ENCODE results near the gene SAMMSON.

Gene SAMMSON

DNA sequence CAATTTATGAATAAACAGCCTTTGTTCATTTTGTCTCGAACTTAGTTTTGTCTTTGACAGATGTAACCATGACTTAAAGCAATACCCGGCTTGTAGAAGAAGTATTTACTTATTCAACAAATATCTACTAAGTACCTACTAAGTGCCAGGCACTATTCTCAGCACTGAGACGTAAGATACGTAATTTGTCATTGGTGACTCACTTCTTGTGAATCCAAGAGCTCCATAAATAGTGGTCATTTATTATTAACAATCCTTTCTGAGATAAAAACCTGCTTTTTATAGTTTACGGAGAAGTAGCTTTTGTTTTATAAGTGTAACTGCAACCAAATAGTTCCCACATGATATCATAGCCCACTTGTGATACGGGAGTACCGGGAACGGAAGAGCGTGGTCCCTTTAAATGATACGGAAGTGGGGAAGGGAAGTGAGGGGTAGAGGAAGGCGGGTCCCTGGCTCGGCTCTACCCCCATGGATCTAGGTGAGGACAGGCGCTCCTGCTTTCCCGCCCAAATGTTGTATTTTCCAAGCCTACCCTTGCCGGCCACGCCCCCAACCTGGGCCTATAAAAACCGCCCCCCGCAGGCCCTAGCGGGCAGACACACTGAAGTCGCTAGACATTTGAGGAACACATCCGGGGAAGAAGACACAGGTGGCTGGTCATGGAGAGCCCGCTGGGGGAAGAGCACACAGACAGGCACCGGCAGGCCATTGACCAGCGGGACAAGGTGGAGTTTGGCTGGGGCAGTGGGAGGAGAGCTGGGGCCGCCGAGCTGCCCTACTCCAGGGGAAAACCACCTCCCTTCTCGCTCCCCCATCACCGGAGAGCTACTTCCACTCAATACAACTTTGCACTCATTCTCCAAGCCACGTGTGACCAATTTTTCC lies at the start of gene SAMMSON:
Gene SAMMSON, plus strand, starts transcription at position 594 of the 888 bp plus-strand sequence.
- DNase-seq, result no peak

- DNase-seq, result no peak
These were observed 47.9 kb upstream of the SAMMSON start for GRCh38 chr3:69951616-69952015.

DNA sequence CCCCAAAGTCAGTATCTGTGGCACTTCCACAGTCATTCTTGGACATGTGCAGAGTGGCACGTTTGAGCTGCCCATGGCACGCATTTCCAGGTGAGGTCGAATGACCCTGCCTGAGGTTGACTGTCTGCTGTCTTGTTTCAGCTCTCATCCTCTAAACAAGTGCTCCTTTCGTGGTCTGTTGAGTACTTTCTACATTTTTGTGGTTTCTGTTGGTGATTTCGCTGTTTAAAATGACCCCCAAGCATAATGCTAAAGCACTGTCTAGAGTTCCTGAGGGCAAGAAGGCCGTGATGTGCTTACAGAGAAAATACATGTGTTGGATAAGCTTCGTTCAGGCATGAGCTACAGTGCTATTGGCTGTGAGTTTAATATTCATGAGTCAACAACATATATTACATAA lies 40.0 kb upstream of the SAMMSON start:
- DNase-seq, result no peak

DNA sequence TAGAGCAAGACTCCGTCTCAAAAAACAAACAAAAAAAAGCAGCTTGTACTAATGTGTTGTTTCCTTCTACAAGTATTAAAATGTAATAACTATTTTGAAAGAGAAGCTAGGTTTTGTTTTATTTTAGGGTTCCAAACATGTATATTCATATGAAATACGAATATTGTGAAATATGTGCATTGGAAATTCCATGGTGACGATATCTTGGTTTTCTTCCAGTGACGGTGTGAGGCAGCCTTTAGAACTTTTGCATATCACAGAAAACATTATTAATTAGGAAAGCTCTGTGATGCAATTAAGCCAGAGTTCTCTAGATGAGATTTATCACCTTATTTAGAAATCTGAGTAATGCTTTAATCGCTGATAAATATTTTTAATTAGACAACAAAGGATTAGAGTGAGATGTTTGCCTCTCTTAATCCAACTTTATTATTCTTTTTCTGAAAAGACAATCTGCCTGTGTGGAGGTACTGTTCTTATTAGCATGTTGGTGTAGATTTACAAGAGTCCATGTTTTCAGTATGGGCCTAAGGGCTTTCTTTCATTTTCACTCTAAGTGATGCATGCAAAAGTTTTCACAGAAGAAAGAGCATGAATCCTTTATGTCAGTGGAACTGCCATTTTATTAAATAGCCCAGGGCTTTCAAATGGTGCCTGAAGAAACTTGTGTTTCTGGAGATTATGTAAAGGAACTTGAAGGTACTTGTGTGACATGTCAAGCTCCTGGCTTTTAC lies 37.7 kb upstream of the SAMMSON start:
- no peak for DNase-seq

GRCh38 chr3:69963643-69964042 lies 35.9 kb upstream of the SAMMSON start:
- no peak for DNase-seq

DNA sequence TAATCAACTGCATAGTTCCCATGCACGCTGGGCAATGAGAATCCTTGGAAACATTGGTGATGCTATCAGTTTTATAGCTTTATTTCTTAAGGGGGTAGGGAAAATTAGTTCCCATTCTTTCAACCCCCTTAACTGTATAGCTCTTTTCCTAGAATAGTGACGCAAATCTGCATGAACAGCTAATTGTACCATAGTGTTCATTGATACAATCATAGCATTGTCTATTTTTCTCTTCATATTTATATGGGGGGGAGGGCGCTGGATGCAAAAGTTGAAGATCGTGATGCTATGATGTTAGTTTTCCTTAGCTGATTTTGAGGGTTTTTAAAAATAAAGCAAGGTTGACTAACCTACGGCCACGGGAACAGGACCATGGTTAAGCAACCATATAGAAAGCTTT lies 32.4 kb upstream of the SAMMSON start:
- DNase-seq, result no peak

- DNase-seq, result no peak
These were observed 28.7 kb upstream of the SAMMSON start for GRCh38 chr3:69970827-69971226.

- DNase-seq, result no peak
These were observed 26.9 kb upstream of the SAMMSON start for GRCh38 chr3:69972672-69973071.

DNA sequence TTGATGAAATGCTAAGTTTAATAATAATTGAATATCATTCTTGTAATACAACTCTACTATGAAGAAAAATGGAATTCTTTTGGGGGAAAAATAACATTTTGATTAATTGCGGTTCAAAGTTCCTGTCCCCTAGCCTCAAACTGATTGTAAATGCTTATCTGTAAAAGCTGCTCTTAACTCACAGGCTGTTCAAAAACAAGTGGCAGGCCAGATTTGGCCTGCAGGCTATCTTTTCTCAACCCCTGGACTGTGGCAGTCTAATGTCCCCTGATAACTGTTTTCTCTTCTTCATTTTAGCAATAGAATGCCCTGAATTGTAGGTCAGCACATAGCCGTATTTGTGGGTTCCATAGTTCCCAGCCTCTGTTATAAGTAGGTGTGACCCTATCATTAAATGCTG lies 23.5 kb upstream of the SAMMSON start:
- no peak for DNase-seq

GRCh38 chr3:69983546-69984265 lies 15.8 kb upstream of the SAMMSON start:
- DNase-seq, result no peak

- DNase-seq, result no peak
These were observed 14.3 kb upstream of the SAMMSON start for GRCh38 chr3:69985266-69985665.

GRCh38 chr3:69986419-69986818 lies 13.1 kb upstream of the SAMMSON start:
- DNase-seq, result no peak

- no peak for DNase-seq
These were observed 11.7 kb upstream of the SAMMSON start for GRCh38 chr3:69987833-69988232.

DNA sequence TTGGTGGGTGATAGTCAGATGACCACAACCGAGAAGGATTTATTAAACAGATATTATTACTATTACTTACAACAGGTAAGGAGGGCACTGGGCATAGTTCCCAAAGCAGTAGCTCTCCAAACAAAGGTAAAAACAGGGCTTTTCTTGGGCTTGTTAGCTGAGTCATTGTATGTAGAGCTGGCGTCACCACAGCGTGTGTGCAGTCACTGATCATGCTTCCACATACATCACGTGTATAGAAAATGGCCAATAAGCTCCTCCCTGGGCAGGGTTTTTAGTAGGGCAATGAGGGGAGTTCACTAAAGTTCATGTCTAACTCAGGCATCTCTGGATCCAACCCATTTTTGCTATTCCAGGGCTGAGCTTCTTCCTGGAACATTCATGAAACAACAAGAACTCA lies 5.8 kb upstream of the SAMMSON start:
- DNase-seq, result no peak

DNA sequence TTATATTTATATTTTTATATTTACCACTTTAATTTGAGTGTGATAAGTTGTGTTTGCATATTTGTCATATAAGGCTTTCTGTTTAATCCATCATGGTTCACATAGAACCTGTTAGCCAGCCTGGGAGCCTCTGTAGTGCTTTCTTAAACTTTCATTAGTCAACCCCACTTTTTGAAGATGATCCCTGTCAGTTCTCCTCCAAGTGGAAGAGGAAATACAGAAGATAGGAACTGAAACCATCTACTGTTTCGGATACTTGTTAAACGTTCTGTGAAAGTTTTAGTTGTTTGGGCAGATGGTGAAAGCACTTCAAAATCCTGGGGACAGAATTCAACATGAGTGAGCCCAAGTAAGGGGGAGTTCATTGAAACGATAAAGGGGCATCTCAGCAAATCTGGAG lies 4.6 kb upstream of the SAMMSON start:
- DNase-seq, result no peak

DNA sequence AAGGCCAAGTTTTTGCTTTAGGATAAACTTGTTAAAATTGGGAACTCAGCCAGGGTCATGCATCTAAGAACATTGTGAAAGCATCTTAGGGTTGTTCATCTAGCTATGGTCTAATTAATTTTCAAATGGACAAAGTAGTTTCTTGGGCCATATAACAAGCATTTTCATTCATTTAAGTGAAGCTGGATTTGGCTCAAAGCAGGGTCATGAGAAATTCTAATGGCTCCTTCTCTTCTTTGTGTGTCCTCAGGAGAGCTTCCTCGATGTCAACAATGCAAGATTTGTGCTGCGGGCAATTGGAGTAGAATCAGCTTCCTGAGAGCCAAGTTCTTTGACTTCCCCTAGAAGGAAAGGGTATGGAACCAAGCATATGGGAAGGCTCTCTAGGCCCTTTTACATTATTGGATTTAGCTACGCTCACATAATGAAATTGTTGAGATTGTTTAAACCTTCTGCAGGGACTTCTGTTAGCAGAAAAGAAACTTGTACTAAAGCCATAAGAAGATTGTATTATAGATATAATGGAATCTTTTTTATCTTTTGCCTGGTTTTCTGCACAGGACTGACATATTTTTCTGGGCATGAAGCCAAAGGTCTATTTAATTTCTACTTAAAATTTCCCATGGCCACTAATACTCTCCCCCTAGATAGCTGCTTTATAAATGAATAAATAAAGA lies 1.8 kb upstream of the SAMMSON start:
- no peak for DNase-seq

DNA sequence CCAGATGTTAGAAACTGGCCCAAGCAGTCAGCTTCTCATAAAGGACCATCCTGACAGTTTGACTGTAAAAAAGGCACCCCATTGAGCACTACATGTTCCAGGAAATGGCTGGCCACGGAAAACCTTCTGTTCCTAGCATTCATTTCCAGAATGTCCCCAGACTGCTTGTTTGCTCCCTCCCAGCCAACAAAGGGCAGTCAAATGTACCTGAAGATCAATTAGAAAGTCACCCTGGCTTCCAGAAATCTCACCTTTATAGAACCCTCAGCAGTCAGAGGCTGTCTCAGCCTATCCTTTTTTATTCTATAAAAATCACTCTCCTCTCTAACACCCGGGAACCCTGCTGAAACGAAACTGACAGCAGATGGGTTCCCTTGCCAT lies 784 bp upstream of the SAMMSON start:
- DNase-seq, result no peak

DNA sequence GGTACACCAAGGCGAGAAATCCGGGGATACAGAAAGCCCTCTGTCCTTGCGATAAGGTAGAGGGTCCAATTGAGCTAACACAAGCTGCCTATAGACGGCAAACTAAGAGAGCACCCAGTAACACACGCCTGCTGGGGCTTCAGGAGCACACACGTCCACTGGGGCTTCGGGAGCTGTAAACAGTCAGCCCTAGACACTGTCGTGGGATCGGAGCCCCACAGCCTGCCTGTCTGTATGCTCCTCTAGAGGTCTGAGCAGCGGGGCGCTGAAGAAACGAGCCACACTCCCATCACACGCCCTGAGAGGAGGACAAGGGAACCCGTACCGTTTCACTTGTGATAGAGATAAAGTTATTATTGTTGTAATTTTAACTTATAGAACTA lies 486 bp downstream of the SAMMSON start:
- DNase-seq, result no peak

DNA sequence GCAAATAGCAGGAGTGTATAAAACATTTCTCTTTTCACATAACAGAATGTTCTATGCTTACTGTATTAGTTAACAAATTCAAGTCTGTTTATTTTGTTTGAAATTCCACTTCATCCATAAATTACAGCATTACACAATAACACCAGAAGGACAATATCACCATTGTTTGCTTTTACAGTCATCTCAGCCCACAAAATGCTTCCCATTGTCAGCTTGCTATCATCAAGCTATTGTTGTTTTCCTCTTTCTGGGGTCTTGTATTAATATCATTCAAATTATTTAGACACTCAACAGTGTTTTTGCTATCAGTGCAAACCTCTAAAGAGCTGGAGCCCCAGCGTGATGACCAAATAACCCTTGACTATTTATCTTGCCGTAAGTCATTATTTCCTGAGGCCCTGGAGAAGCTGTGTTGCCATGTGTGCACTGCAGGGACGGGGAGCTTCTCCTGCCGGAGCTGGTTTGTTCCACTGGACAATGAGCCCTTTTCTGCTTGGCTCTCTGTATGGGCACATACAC lies 1.1 kb downstream of the SAMMSON start:
- no peak for DNase-seq

DNA sequence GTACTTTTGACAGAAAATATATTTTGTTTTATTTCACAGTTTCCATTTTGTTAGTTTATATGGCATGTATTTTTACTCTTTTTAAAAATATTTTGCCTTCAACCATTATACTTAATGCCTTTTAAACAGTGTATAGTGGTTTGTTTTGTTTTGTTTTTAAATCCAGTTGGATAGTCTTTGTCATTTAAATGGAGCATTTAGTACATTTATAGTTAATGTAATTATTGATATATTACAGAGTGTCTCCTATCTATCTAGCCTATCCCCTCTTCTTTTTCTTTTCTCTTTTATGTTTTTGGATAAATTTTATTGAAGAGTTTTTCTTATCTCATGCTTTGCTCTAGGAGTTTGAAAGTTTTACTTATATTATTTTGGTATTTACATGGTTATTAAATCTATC lies 3.6 kb downstream of the SAMMSON start:
- DNase-seq, result no peak

GRCh38 chr3:70006089-70006488 lies 6.6 kb downstream of the SAMMSON start:
- no peak for DNase-seq

- no peak for DNase-seq
These were observed 10.8 kb downstream of the SAMMSON start for GRCh38 chr3:70010346-70010745.

DNA sequence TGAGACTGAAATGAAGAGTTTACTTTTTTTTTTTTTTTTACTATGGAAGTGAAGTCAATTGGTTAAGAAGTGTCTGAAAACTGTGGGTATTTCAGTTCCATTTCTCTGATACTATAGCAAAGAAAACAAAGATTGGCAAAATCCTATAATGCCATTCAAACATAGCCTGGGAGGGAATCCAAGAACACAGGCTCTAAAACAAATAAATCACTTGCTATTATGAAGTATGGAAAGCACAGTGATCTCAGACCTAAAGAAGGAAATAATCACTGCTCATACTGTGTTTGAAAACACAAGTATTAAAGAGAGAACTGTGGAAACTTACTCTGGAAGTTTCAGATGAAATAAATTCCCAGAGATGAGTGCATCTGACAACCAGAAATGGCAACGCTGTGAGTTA lies 12.0 kb downstream of the SAMMSON start:
- no peak for DNase-seq

Measured in stimulated activated CD8-positive, alpha-beta memory T cell treated with anti-CD3 and anti-CD28 coated beads, Interleukin-4, amount 100 ng/mL, for 48 hours (primary cell).